Gastroesophageal sphincter (tissue), 3 donors: ENCODE data around the gene SMC6.

ENCODE experiments used
- CTCF ChIP-seq, 4 experiments: fragments of 200-600 bp in 2 of 4; fragments of 450-650 bp in 2 of 4; sonication (generic) in 1 of 4; IDR thresholded peaks; one replicate each; pipeline ENCODE4 v1.5.1; 2017 to 2019; ENCODE audit warnings: antibody characterized with exemption in 4 of 4, mild to moderate bottlenecking in 2 of 4, moderate library complexity in 2 of 4
- EP300 ChIP-seq: sonication (generic); formaldehyde crosslinking; IDR thresholded peaks from one replicate; pipeline ENCODE4 v1.6.1; 2017; ENCODE audit warnings: antibody characterized with exemption, mild to moderate bottlenecking
- POLR2A ChIP-seq, 2 donors: fragments of 450-650 bp; IDR thresholded peaks; one replicate each; pipeline ENCODE4 v1.6.1; 2017; ENCODE audit warnings: antibody characterized with exemption in 2 of 2, mild to moderate bottlenecking in 2 of 2, moderate library complexity in 1 of 2
- POLR2AphosphoS5 ChIP-seq: sonication (generic); formaldehyde crosslinking; IDR thresholded peaks from one replicate; pipeline ENCODE4 v1.6.1; 2017; ENCODE audit warnings: antibody characterized with exemption

- no peak for TF ChIP-seq POLR2A (IDR thresholded peaks at IDR 0.05)
- TF ChIP-seq EP300, result no peak
- no peak for TF ChIP-seq CTCF (IDR thresholded peaks at IDR 0.05)
- TF ChIP-seq POLR2AphosphoS5, result no peak
Measured at GRCh38 chr2:17620280-17620679, 133.3 kb downstream of the SMC6 start.
